Measurements from ENCODE around the gene SCN7A. TPM values are rescaled to one million over a fixed set of nuclear protein-coding genes. Genes with fewer than 3 reads are reported as not detected.

Gene SCN7A
- total RNA-seq (2012; rRNA removed) (0.90 and 1.7 TPM in 2 replicates), polyA plus RNA-seq (2012; rRNA removed) (0.24 and 0.39 TPM in 2 replicates), Bru-seq, nascent RNA (percentile 47 among the genes with signal in this experiment), BruChase-seq, experiment 1, labeled RNA remaining after a 6-hour chase (percentile 64 among the genes with signal in this experiment), BruChase-seq, experiment 2, labeled RNA remaining after a 2-hour chase (percentile 77 among the genes with signal in this experiment)
- polyA plus RNA-seq (2012; cell fraction: cytosol; rRNA removed): 0.08 and 0.09 TPM in 2 replicates
- polyA plus RNA-seq (2012; cell fraction: nucleus; rRNA removed; ENCODE audit: low replicate concordance): 0.10 and 1.7 TPM in 2 replicates
- long read RNA-seq, full-length matches to known transcripts: 3 of 6 reads
- long read RNA-seq, partial matches to known transcripts: 1 of 6 reads
- long read RNA-seq, other reads (novel, unspliced or antisense): 2 of 6 reads

DNA sequence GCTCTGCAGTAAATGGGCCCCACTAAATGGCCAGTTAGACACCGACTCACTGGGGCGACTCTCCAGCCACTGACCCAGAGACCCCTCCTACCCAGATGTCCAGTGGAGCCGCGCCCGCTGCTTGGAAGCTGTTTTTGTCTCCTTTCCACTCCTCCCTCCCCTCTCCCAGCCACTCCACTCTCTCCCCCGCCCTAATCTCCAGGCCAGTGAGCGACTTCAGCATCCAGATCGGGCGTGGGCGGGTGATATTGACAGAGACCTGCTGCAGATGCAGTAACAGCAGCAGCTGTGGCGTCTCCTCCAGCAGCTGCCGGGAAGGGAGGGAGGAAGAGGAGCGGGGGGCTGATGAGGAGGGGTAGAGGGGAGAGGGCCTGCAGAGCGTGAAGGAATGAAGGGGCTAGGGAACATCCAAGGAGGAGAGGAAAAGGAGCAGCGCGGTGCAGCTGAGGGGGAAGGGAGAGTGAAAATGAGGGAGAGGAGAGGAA is at the start of gene SCN7A:
Gene SCN7A (minus strand): TSS at position 110 of the 485 bp plus-strand sequence. CDS start 16,553 bp downstream, outside the sequence.
- H3K18ac ChIP-seq (ENCODE audit: low read depth, low read length): peak within 1 kb of the TSS; percentile 76; the same call in 1 of the 2 replicates
- H4K91ac ChIP-seq (ENCODE audit: insufficient read depth, low read depth, low read length): no peak within 1 kb of the TSS
- DNase-seq (peak; percentile 81), ATAC-seq (ENCODE audit: low read depth) (peak; percentile 96)
- no peaks in the 10 kb centered on the region for H3K36me3 ChIP-seq (ENCODE audit: control insufficient read depth, insufficient read depth, low read length)
- H3K27ac ChIP-seq (ENCODE audit: insufficient read depth, low read length): peak within 1 kb of the TSS; percentile 19; the same call in 1 of the 2 replicates
- in situ Hi-C loops (cut with MboI; ENCODE audit: low sequenced_read_pairs) (no loop called here), intact Hi-C loops (cut with micrococcal nuclease) (no loop called here), dilution Hi-C loops (cut with HindIII; ENCODE audit: low sequenced_read_pairs, unreplicated experiment) (no loop called here)
- H3K4ac ChIP-seq (ENCODE audit: low read depth, low read length): peak within 1 kb of the TSS; percentile 33; the same call in 1 of the 2 replicates
- ChIA-PET POLR2A (ENCODE audit: unreplicated experiment) (interaction anchor here (0.5 kb wide), 1 partner anchor 1686 kb away, joined by 3 read pairs; no protein-coding TSS in a partner anchor), CTCF (interaction anchor here (0.6 kb wide), 1 partner anchor 312 kb away, joined by 3 read pairs; no protein-coding TSS in a partner anchor)
- no CpG with 5 or more reads among the region's 16 CpGs for WGBS, 2 experiments (ENCODE audit: extremely low coverage in 2 of 2, insufficient read length in 1 of 2)
- peak within 1 kb of the TSS; percentile 58 for H2BK120ac ChIP-seq (ENCODE audit: low read depth, low read length)
- no peak within 1 kb of the TSS for H3K56ac ChIP-seq (ENCODE audit: extremely low read depth, insufficient read depth, low read length)
- H2AK5ac ChIP-seq (ENCODE audit: low read depth, low read length): no peak within 1 kb of the TSS
- 0 out of 2 replicates have a peak within 1 kb of the TSS, but pooled peaks have one; percentile 1 for H3K14ac ChIP-seq (replicated peaks; ENCODE audit: low read depth, low read length)
- no peak within 1 kb of the TSS for H2BK5ac ChIP-seq (ENCODE audit: low read depth, low read length, poor library complexity, severe bottlenecking)
- H3K23ac ChIP-seq (ENCODE audit: low read depth, low read length): peak within 1 kb of the TSS; percentile 58; the same call in 1 of the 2 replicates
- TF ChIP-seq MAZ (IDR thresholded peaks at IDR 0.05; ENCODE audit: borderline replicate concordance, low read depth, low read length) (peak; percentile 93), USF2 (IDR thresholded peaks at IDR 0.05; ENCODE audit: low read depth, low read length) (no peak)
- H3K4me1 ChIP-seq (ENCODE audit: control insufficient read depth, insufficient read depth, low read length): peaks cover 2% of the 10 kb centered on the region; the same call in 1 of the 2 replicates
- H4K20me1 ChIP-seq (ENCODE audit: insufficient read depth, low read length): no peaks in the 10 kb centered on the region
- peak within 1 kb of the TSS; percentile 73 for H3K4me2 ChIP-seq (ENCODE audit: low read depth, low read length)
- peak within 1 kb of the TSS; percentile 87 for H2AFZ ChIP-seq (replicated peaks; ENCODE audit: low read length, poor library complexity)
- H3K9me3 ChIP-seq (ENCODE audit: control insufficient read depth, insufficient read depth, low read length): no peaks in the 10 kb centered on the region
- peak within 1 kb of the TSS; percentile 45 for H3K4me3 ChIP-seq (ENCODE audit: insufficient read depth, low read depth, low read length)
- H2BK20ac ChIP-seq (ENCODE audit: low read depth, low read length): peak within 1 kb of the TSS; percentile 27; the same call in 1 of the 2 replicates
- H3K79me1 ChIP-seq (ENCODE audit: low read depth in 1 of 2, low read length in 2 of 2): no peaks in the 10 kb centered on the region
- H3K27me3 ChIP-seq (ENCODE audit: control insufficient read depth, insufficient read depth, low read length): no peaks in the 10 kb centered on the region; the same call in 1 of the 2 replicates
- peak within 1 kb of the TSS; percentile 43; the same call in 1 of the 2 replicates for H4K5ac ChIP-seq (ENCODE audit: low read depth, low read length)
- no peak within 1 kb of the TSS for H2AK9ac ChIP-seq (replicated peaks; ENCODE audit: low read depth, low read length, poor library complexity)
- H4K8ac ChIP-seq (ENCODE audit: low read depth in 2 of 2, low read length in 2 of 2): peak within 1 kb of the TSS; percentile 23 to 26; a peak in 1 of 4 replicates
- H3K9me1 ChIP-seq (ENCODE audit: insufficient read depth, low read length): no peaks in the 10 kb centered on the region
- no TSS peak for BruUV-seq (replicated peaks)
- peak within 1 kb of the TSS; percentile 34; the same call in 1 of the 2 replicates for H3K9ac ChIP-seq (ENCODE audit: low read depth, low read length)
- H2BK15ac ChIP-seq (ENCODE audit: low read depth, low read length): no peak within 1 kb of the TSS
